K562 (cell line): ENCODE data around the gene GIT2.

Experiments used
- CREB5 ChIP-seq: fragments of 250-450 bp; sonication (Bioruptor Pico); IDR thresholded peaks from 2 replicates; pipeline ENCODE4 v1.5.0; 2020; ENCODE audit warnings: mild to moderate bottlenecking
- CTCF ChIP-seq, 3 experiments: IDR thresholded peaks in 2 of 3; conservative IDR thresholded peaks in 1 of 3; 2 replicates each; pipeline ENCODE4 v1.5.1; 2011 to 2012; ENCODE audit warnings: low read length in 3 of 3, mild to moderate bottlenecking in 3 of 3, control low read depth in 2 of 3, improper control_type of control experiment in 1 of 3, inconsistent platforms in 1 of 3, low read depth in 1 of 3, mixed read lengths in 1 of 3, moderate library complexity in 1 of 3; ENCODE audit not compliant: insufficient read depth in 2 of 3
- ELF1 ChIP-seq: fragments of 200-800 bp; sonication (Bioruptor generic); IDR thresholded peaks from 2 replicates; pipeline ENCODE4 v1.6.1; 2016; ENCODE audit warnings: missing genetic modification characterization, missing compliant biosample characterization
- GTF2B ChIP-seq: IDR thresholded peaks from 2 replicates; pipeline ENCODE4 v1.6.1; 2011; ENCODE audit not compliant: insufficient read length; ENCODE audit errors: extremely low read depth
- MAZ ChIP-seq, 2 experiments: fragments of 450-650 bp in 1 of 2; sonication (generic) in 1 of 2; formaldehyde crosslinking; IDR thresholded peaks in 1 of 2; conservative IDR thresholded peaks in 1 of 2; 2 replicates each; pipeline versions ENCODE4 v1.4.0 to v1.5.0; 2020; ENCODE audit warnings: mild to moderate bottlenecking in 1 of 2, missing genetic modification reagents in 1 of 2
- POLR2AphosphoS2 ChIP-seq: IDR thresholded peaks from 2 replicates; pipeline ENCODE4 v1.6.1; 2012; ENCODE audit warnings: low read length, improper control_type of control experiment
- RNF2 ChIP-seq: sonication (generic); IDR thresholded peaks from 2 replicates; pipeline ENCODE4 v1.6.1; 2016
- SIN3A ChIP-seq, 2 experiments: fragments of 150-350 bp in 1 of 2; IDR thresholded peaks; 2 replicates each; pipeline ENCODE4 v1.6.1; 2011 to 2016; ENCODE audit warnings: borderline replicate concordance in 2 of 2, low read depth in 2 of 2, low read length in 2 of 2, mild to moderate bottlenecking in 2 of 2, moderate library complexity in 2 of 2; ENCODE audit not compliant: control insufficient read depth in 1 of 2
- ZC3H8 ChIP-seq: fragments of 450-650 bp; IDR thresholded peaks from 2 replicates; pipeline ENCODE4 v1.6.1; 2017
- ZFP30 ChIP-seq: fragments of 250-450 bp; sonication (Bioruptor Pico); IDR thresholded peaks from 2 replicates; pipeline ENCODE4 v1.8.0; 2022; ENCODE audit warnings: moderate library complexity, mild to moderate bottlenecking, inconsistent platforms, borderline replicate concordance

- TF ChIP-seq MAZ (CRISPR knock-in tag; conservative IDR thresholded peaks at IDR 0.05 in 1 of 2, IDR thresholded peaks at IDR 0.05 in 1 of 2) (no peak), ZFP30 (CRISPR knock-in tag) (no peak), POLR2AphosphoS2 (no peak), ELF1 (tag) (no peak), CREB5 (CRISPR knock-in tag) (no peak), SIN3A (IDR thresholded peaks at IDR 0.05; ENCODE audit: borderline replicate concordance in 2 of 2, control insufficient read depth in 1 of 2, low read depth in 2 of 2, low read length in 2 of 2) (no peak), GTF2B (no peak), CTCF (IDR thresholded peaks at IDR 0.05 in 2 of 3, conservative IDR thresholded peaks at IDR 0.05 in 1 of 3; ENCODE audit: insufficient read depth in 2 of 3, low read depth in 1 of 3, low read length in 3 of 3) (no peak), RNF2 (no peak), ZC3H8 (no peak)
Observed at GRCh38 chr12:109947521-109947920, 48.6 kb downstream of the GIT2 start.
